Stomach (tissue), 4 donors: ENCODE results near the gene UGT1A10.

ENCODE experiments used
- CTCF ChIP-seq, 7 experiments: fragments of 450-650 bp in 4 of 7; fragments of 200-600 bp in 3 of 7; sonication (generic) in 3 of 7; IDR thresholded peaks; one replicate each; pipeline ENCODE4 v1.5.1; 2016 to 2019; ENCODE audit warnings: antibody characterized with exemption in 7 of 7, control low read depth in 2 of 7, mild to moderate bottlenecking in 1 of 7
- POLR2A ChIP-seq, 4 donors: fragments of 450-650 bp; IDR thresholded peaks; one replicate each; pipeline ENCODE4 v1.6.1; 2016; ENCODE audit warnings: antibody characterized with exemption in 4 of 4, control low read depth in 2 of 4, mild to moderate bottlenecking in 1 of 4, moderate library complexity in 1 of 4
- POLR2AphosphoS5 ChIP-seq, 3 donors: sonication (generic); formaldehyde crosslinking; IDR thresholded peaks; one replicate each; pipeline ENCODE4 v1.6.1; 2016; ENCODE audit warnings: antibody characterized with exemption in 3 of 3

DNA sequence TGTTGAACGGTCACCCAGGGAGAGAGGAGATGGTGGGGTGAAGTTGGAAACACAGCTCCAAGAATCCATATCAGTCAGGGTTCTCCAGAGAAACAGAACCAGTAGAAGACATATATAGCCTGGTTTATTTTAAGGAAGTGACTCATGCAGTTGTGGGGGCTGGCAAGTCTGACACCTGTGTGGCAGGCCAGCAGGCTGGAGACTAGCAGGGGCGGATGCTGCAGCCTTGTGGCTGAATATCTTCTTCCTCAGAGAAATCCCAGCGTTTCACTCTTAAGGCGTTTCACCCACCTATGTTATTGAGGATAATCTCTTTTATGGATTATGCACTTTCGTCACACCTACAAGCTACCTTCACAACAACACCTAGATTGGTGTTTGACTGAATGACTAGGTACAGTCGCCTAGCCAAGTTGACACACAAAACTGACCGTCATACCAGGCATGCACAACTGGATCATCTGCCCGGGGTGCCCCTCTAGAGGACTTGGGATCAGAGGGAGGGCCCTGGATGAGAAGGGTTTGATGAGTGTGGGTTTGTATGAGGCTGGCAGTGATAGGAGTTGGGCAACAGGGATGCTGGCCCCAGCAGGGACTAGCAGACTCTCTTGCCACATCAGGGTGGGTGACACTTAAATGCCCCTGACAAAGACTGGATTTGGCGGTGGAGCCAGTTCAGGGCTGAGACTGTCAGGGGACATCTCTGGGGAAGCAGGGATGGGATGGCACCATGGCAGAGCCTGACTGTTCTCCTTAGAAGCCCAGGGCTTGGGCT is 165.3 kb downstream of the UGT1A10 start:
- TF ChIP-seq CTCF (IDR thresholded peaks at IDR 0.05) (no peak), POLR2AphosphoS5 (IDR thresholded peaks at IDR 0.05) (no peak), POLR2A (IDR thresholded peaks at IDR 0.05) (no peak)
